ENCODE measurements around the gene OCLN. TPM values are rescaled to one million over a fixed set of nuclear protein-coding genes. Genes with fewer than 3 reads are reported as not detected.

Gene OCLN
- total RNA-seq, 1 experiment from 2014 or later = 3.9 TPM

Small RNA genes lying within 50 kb of the gene (small RNA-seq; reads per million reads assigned to genes)
- gene RN7SL616P = not detected
- not detected for gene RNU6-724P
- gene RPS27P14 = not detected

Other genes starting within 250 kb of the OCLN start
- 1.7 and 2.1 TPM in 2 replicates for gene CCDC125, start 160.0 kb upstream of the OCLN start, total RNA-seq (2014; rRNA removed; shearing (Covaris generic))
- 56.3 and 56.6 TPM in 2 replicates for gene AK6, start 123.3 kb upstream of the OCLN start, total RNA-seq (2014; rRNA removed; shearing (Covaris generic))
- gene TAF9, start 123.3 kb upstream of the OCLN start, total RNA-seq (2014; rRNA removed; shearing (Covaris generic)) = 144 and 189 TPM in 2 replicates
- gene RAD17, start 123.0 kb upstream of the OCLN start, total RNA-seq (2014; rRNA removed; shearing (Covaris generic)) = 17.9 and 19.8 TPM in 2 replicates
- 0.17 and 0.23 TPM in 2 replicates for gene MARVELD2, start 77.7 kb upstream of the OCLN start, total RNA-seq (2014; rRNA removed; shearing (Covaris generic))
- gene GTF2H2C, start 67.4 kb downstream of the OCLN start, total RNA-seq (2014; rRNA removed; shearing (Covaris generic)) = 103 and 123 TPM in 2 replicates